HepG2 (cell line): Measurements from ENCODE around the gene METTL16. TPM values are rescaled to one million over a fixed set of nuclear protein-coding genes. Genes with fewer than 3 reads are reported as not detected.
A peak's percentile ranks its signal among the peaks of the same experiment; 100 is the strongest.

Experiments
- ATAC-seq: fragments of 200-7000 bp; cut with Tn5 transposase; 3 replicates; pipeline ENCODE4 v1.9.1; 2020; ENCODE audit warnings: mild to moderate bottlenecking, moderate library complexity
- BruUV-seq: library from RNA; stranded (reverse); fragments of 400-500 nt; replicated peaks from 2 replicates; lab custom pipeline; 2021; lab: Mats Ljungman, UMichigan
- CTCF ChIA-PET: fragments of 300-600 bp; formaldehyde crosslinking; extraction: SDS; loops from one replicate; lab custom pipeline; 2021; ENCODE audit warnings: low total read pairs, inconsistent platforms, low intra/inter-chr PET ratio; lab: Yijun Ruan, JAX
- POLR2A ChIA-PET: fragments of 350-600 bp; sonication (Branson Sonifier 250); formaldehyde crosslinking; loops from one replicate; lab custom pipeline; 2020; ENCODE audit warnings: antibody characterized with exemption, inconsistent platforms; lab: Yijun Ruan, JAX
- DNase-seq: peaks from one replicate; pipeline ENCODE4 v3.0.0-alpha.2; 2015; ENCODE audit warnings: low spot score
- FAIRE-seq: peaks from 3 replicates; lab custom pipeline; 2011; peaks lifted over from hg19 to GRCh38; lab: Jason Lieb, UNC
- H2AFZ ChIP-seq: one replicate; pipeline ENCODE4 v1.6.1; 2011; ENCODE audit warnings: low read length, inconsistent platforms
- H3K27ac ChIP-seq: fragments of 300-600 bp; 3 replicates; pipeline ENCODE4 v1.8.0; 2011; ENCODE audit warnings: mixed run types, mild to moderate bottlenecking, mixed read lengths, low read length, inconsistent platforms; ENCODE audit not compliant: insufficient read depth; ENCODE audit errors: extremely low read length
- H3K27me3 ChIP-seq, 2 experiments: fragments of 200-600 bp in 1 of 2; 2 replicates in 1 of 2; 3 replicates in 1 of 2; pipeline versions ENCODE4 v1.6.0 to v1.8.0; 2011; ENCODE audit warnings: low read length in 2 of 2, mild to moderate bottlenecking in 2 of 2, moderate library complexity in 2 of 2, inconsistent platforms in 1 of 2; ENCODE audit not compliant: insufficient read depth in 2 of 2, control insufficient read depth in 1 of 2
- H3K36me3 ChIP-seq, 2 experiments: fragments of 200-600 bp in 1 of 2; replicated peaks in 1 of 2; 2 replicates in 1 of 2; 3 replicates in 1 of 2; pipeline versions ENCODE4 v1.5.1 to v1.8.0; 2011; ENCODE audit warnings: low read length in 2 of 2, inconsistent platforms in 1 of 2; ENCODE audit not compliant: insufficient read depth in 2 of 2, control insufficient read depth in 1 of 2
- H3K4me1 ChIP-seq: 2 replicates; pipeline ENCODE4 v1.5.1; 2012; ENCODE audit warnings: low read length, inconsistent platforms; ENCODE audit not compliant: insufficient read depth
- H3K4me2 ChIP-seq: 2 replicates; pipeline ENCODE4 v1.6.0; 2011; ENCODE audit warnings: low read depth, low read length, inconsistent platforms
- H3K4me3 ChIP-seq, 3 experiments: fragments of 200-600 bp in 1 of 3; sonication (generic), shearing (Covaris generic) in 1 of 3; replicated peaks in 1 of 3; 2 replicates each; pipeline ENCODE4 v1.5.1; 2011 to 2016; ENCODE audit warnings: low read length in 3 of 3, inconsistent platforms in 2 of 3, low read depth in 2 of 3, mild to moderate bottlenecking in 2 of 3, control low read depth in 1 of 3, mixed read lengths in 1 of 3; ENCODE audit not compliant: insufficient read depth in 1 of 3
- H3K79me2 ChIP-seq: one replicate; pipeline ENCODE4 v1.6.1; 2011; ENCODE audit warnings: low read length, inconsistent platforms; ENCODE audit not compliant: insufficient read depth
- H3K9ac ChIP-seq: 2 replicates; pipeline ENCODE4 v1.6.0; 2011; ENCODE audit warnings: mild to moderate bottlenecking, low read depth, low read length, inconsistent platforms; ENCODE audit not compliant: insufficient read depth
- H3K9me3 ChIP-seq: 2 replicates; pipeline ENCODE4 v1.5.1; 2012; ENCODE audit warnings: mild to moderate bottlenecking, low read length
- H4K20me1 ChIP-seq: 2 replicates; pipeline ENCODE4 v1.6.0; 2011; ENCODE audit warnings: inconsistent platforms, mild to moderate bottlenecking, low read length, moderate library complexity; ENCODE audit not compliant: insufficient read depth
- DMTF1 ChIP-seq: sonication (generic); formaldehyde crosslinking; IDR thresholded peaks from 2 replicates; pipeline ENCODE4 v1.4.0; 2020; ENCODE audit warnings: mild to moderate bottlenecking, missing genetic modification reagents
- HNRNPL ChIP-seq: fragments of 200-400 bp; formaldehyde crosslinking; IDR thresholded peaks from 2 replicates; pipeline ENCODE4 v1.6.1; 2017; ENCODE audit warnings: mild to moderate bottlenecking, low read depth, low read length
- HOXA7 ChIP-seq: sonication (generic); formaldehyde crosslinking; IDR thresholded peaks from 2 replicates; pipeline ENCODE4 v1.8.1; 2022; ENCODE audit warnings: mild to moderate bottlenecking, missing genetic modification reagents, moderate library complexity
- IRF9 ChIP-seq: sonication (generic); formaldehyde crosslinking; IDR thresholded peaks from 2 replicates; pipeline ENCODE4 v1.8.0; 2022; ENCODE audit warnings: missing genetic modification reagents, mild to moderate bottlenecking, borderline replicate concordance
- IRX3 ChIP-seq: sonication (generic); formaldehyde crosslinking; IDR thresholded peaks from 2 replicates; pipeline ENCODE4 v1.8.1; 2023; ENCODE audit warnings: mild to moderate bottlenecking, low read depth, missing genetic modification reagents, borderline replicate concordance
- KLF11 ChIP-seq: IDR thresholded peaks from 2 replicates; pipeline ENCODE4 v1.6.1; 2016; ENCODE audit warnings: missing compliant biosample characterization
- NFKBIZ ChIP-seq: IDR thresholded peaks from 2 replicates; pipeline ENCODE4 v1.6.1; 2018; ENCODE audit warnings: missing genetic modification reagents, missing compliant biosample characterization
- PHF8 ChIP-seq: sonication (generic); formaldehyde crosslinking; IDR thresholded peaks from 2 replicates; pipeline ENCODE4 v1.5.0; 2020; ENCODE audit warnings: missing genetic modification reagents
- POLR2AphosphoS2 ChIP-seq: IDR thresholded peaks from 2 replicates; pipeline ENCODE4 v1.6.1; 2011; ENCODE audit warnings: low read depth, low read length, improper control_type of control experiment
- TFDP1 ChIP-seq: IDR thresholded peaks from 2 replicates; pipeline ENCODE4 v1.6.1; 2016; ENCODE audit warnings: missing compliant biosample characterization, missing genetic modification reagents, borderline replicate concordance
- XRCC5 ChIP-seq: fragments of 200-400 bp; formaldehyde crosslinking; optimal IDR thresholded peaks from 2 replicates; pipeline ENCODE3; 2017; ENCODE audit warnings: mild to moderate bottlenecking, low read length
- ZBTB4 ChIP-seq: sonication (generic); formaldehyde crosslinking; IDR thresholded peaks from 2 replicates; pipeline ENCODE4 v1.4.0; 2020; ENCODE audit warnings: missing genetic modification reagents, mild to moderate bottlenecking, borderline replicate concordance
- ZBTB8A ChIP-seq: sonication (generic); formaldehyde crosslinking; IDR thresholded peaks from 2 replicates; pipeline ENCODE4 v1.4.0; 2020; ENCODE audit warnings: mild to moderate bottlenecking, low read depth, missing genetic modification reagents, borderline replicate concordance
- ZNF12 ChIP-seq: sonication (generic); formaldehyde crosslinking; IDR thresholded peaks from 2 replicates; pipeline ENCODE4 v1.5.0; 2020; ENCODE audit warnings: missing genetic modification reagents
- ZNF549 ChIP-seq: sonication (generic); formaldehyde crosslinking; IDR thresholded peaks from 2 replicates; pipeline ENCODE4 v1.5.0; 2020; ENCODE audit warnings: missing genetic modification reagents
- ZNF577 ChIP-seq: sonication (generic); formaldehyde crosslinking; IDR thresholded peaks from 2 replicates; pipeline ENCODE4 v1.4.0; 2020; ENCODE audit warnings: mild to moderate bottlenecking, low read depth, missing genetic modification reagents, borderline replicate concordance
- ZNF816 ChIP-seq: sonication (generic); formaldehyde crosslinking; IDR thresholded peaks from 2 replicates; pipeline ENCODE4 v1.8.0; 2022; ENCODE audit warnings: missing genetic modification reagents, mild to moderate bottlenecking, borderline replicate concordance
- ZSCAN20 ChIP-seq: sonication (generic); formaldehyde crosslinking; IDR thresholded peaks from 2 replicates; pipeline ENCODE4 v1.4.0; 2020; ENCODE audit warnings: missing genetic modification reagents, mild to moderate bottlenecking, borderline replicate concordance
- WGBS: methylation state at CpG from one replicate; pipeline ENCODE4 v1.1.6; 2017; ENCODE audit warnings: low lambda C conversion rate; 5-methylcytosine and 5-hydroxymethylcytosine counted together
- in situ Hi-C: cut with HindIII; loops from 2 replicates; pipeline ENCODE4 v1.10.0; 2017; ENCODE audit warnings: low pct_unique_long_range_greater_than_20kb; ENCODE audit not compliant: extremely low pct_ligation_motif_present
- intact Hi-C: fragments of 100-400 bp; cut with micrococcal nuclease; formaldehyde crosslinking; loops from one replicate; pipeline ENCODE4 v1.10.0; 2022; ENCODE audit not compliant: unreplicated experiment
- polyA plus RNA-seq, 8 experiments: library from polyadenylated mRNA; depleted of rRNA in 3 of 8; stranded (reverse) in 7 of 8; unstranded in 1 of 8; fragments of >200 nt; fragmentation: Illumina TruSeq in 4 of 8; extraction: Trizol in 4 of 8; gene quantifications; 2 replicates each; pipeline versions ENCODE4 v1.2.1 to v1.2.3, GENCODE V29; 2011 to 2016; ENCODE audit warnings: low read depth in 4 of 8, missing spikeins in 1 of 8, mixed read lengths in 1 of 8; ENCODE audit not compliant: insufficient read depth in 1 of 8
- total RNA-seq, 5 experiments: library from RNA; depleted of rRNA; stranded (reverse); fragments of >200 nt; fragmentation: Illumina TruSeq; extraction: Trizol; gene quantifications; 2 replicates each; pipeline ENCODE4 v1.2.3, GENCODE V29; 2016; ENCODE audit warnings: low read depth in 1 of 5

The METTL16 gene
- total and polyA plus RNA-seq, 2 of the 13 experiments (the other 11 are each of a cell fraction or from before 2014, with no cell fraction given) = 11.6 to 18.5 TPM

- Histone ChIP-seq H2AFZ (peak overlapping the region; percentile 96), H4K20me1 (no peaks in the 10 kb centered on the region), H3K36me3 (no peaks in the 10 kb centered on the region), H3K79me2 (no peaks in the 10 kb centered on the region), H3K27ac (peak overlapping the region; percentile 24), H3K9me3 (no peaks in the 10 kb centered on the region), H3K9ac (peak overlapping the region; percentile 36; the same call in 1 of the 2 replicates), H3K4me3 (peak overlapping the region in 2 of 3 experiments; percentile 28 to 53; a peak in 3 of 6 replicates), H3K4me2 (peak overlapping the region; percentile 72), H3K27me3 (peaks cover 0 to 6% of the 10 kb centered on the region in 2 experiments; a peak in 3 of 5 replicates), H3K4me1 (peaks cover 50% of the 10 kb centered on the region)
- ChIA-PET POLR2A (no interaction called here), CTCF (no interaction called here)
- no TSS peak for BruUV-seq
- WGBS = 0% methylated on average over 7 of the region's 7 CpGs
- in situ Hi-C loops = no loop called here
- intact Hi-C loops = no loop called here
- FAIRE-seq = peak; percentile 60
- ATAC-seq = peak; percentile 78
- peak; percentile 45 for DNase-seq
- TF ChIP-seq IRX3 (CRISPR knock-in tag) (no peak), ZBTB8A (CRISPR knock-in tag) (no peak), ZBTB4 (CRISPR knock-in tag) (no peak), ZNF12 (CRISPR knock-in tag) (peak; percentile 35; the same call in 1 of the 2 replicates), DMTF1 (no peak), NFKBIZ (CRISPR knock-in tag) (no peak), ZNF816 (no peak), POLR2AphosphoS2 (no peak), IRF9 (CRISPR knock-in tag) (no peak), HOXA7 (CRISPR knock-in tag) (no peak), ZNF549 (CRISPR knock-in tag) (no peak), KLF11 (CRISPR knock-in tag) (no peak), ZSCAN20 (no peak), HNRNPL (0 out of 2 replicates have a peak, but pooled peaks have one; percentile 70), XRCC5 (no peak), ZNF577 (CRISPR knock-in tag) (no peak), PHF8 (no peak), TFDP1 (no peak)
Measured at GRCh38 chr17:2545393-2545792, 33.7 kb upstream of the METTL16 start.
